Hepatocyte (in vitro differentiated cells): ENCODE data around the gene PLBD1.

ENCODE experiments used
- EZH2 ChIP-seq: fragments of 200-600 bp; sonication (generic); IDR thresholded peaks from 2 replicates; pipeline ENCODE4 v1.6.1; 2016; ENCODE audit warnings: antibody characterized with exemption, mild to moderate bottlenecking, borderline replicate concordance
- EZH2phosphoT487 ChIP-seq: fragments of 200-600 bp; sonication (generic); IDR thresholded peaks from one replicate; pipeline ENCODE4 v1.6.1; 2018; ENCODE audit warnings: antibody characterized with exemption, mild to moderate bottlenecking, low read depth, moderate library complexity; ENCODE audit not compliant: unreplicated experiment, severe bottlenecking
- TF ChIP-seq, protein P1 (sequence below): fragments of 200-600 bp; sonication (generic); IDR thresholded peaks from 2 replicates; pipeline ENCODE4 v1.5.1; 2016; ENCODE audit warnings: antibody characterized with exemption, mild to moderate bottlenecking; ENCODE audit not compliant: poor library complexity

DNA sequence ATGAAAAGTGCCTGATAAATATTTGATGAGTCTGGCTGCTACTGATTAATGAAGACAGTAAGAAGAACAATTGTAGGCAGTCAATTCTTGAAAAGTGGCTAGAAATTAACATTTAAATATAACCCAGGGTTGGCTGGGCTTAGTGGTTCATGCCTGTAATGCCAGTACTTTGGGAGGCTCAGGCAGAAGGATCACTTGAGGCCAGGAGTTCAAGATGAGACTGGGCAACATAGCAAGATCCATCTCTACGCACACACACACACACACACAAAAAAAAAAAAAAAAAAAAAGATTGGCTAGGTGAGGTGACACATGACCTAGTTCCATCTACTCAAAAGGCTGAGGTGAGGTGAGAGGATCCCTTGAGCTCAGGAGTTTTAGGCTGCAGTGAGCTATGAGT, 7.9 kb upstream of the PLBD1 start:
- TF ChIP-seq, protein P1, sequence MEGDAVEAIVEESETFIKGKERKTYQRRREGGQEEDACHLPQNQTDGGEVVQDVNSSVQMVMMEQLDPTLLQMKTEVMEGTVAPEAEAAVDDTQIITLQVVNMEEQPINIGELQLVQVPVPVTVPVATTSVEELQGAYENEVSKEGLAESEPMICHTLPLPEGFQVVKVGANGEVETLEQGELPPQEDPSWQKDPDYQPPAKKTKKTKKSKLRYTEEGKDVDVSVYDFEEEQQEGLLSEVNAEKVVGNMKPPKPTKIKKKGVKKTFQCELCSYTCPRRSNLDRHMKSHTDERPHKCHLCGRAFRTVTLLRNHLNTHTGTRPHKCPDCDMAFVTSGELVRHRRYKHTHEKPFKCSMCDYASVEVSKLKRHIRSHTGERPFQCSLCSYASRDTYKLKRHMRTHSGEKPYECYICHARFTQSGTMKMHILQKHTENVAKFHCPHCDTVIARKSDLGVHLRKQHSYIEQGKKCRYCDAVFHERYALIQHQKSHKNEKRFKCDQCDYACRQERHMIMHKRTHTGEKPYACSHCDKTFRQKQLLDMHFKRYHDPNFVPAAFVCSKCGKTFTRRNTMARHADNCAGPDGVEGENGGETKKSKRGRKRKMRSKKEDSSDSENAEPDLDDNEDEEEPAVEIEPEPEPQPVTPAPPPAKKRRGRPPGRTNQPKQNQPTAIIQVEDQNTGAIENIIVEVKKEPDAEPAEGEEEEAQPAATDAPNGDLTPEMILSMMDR = no peak
- TF ChIP-seq EZH2 (no peak), EZH2phosphoT487 (no peak)
